Heart right ventricle (tissue), 16 donors: ENCODE measurements around the gene CERK. TPM values are rescaled to one million over a fixed set of nuclear protein-coding genes. Genes with fewer than 3 reads are reported as not detected.

Source experiments
- ATAC-seq, 8 donors: fragments of 200-7000 bp; cut with Tn5 transposase; one replicate each; pipeline ENCODE4 v1.9.1; 2020; ENCODE audit warnings: mild to moderate bottlenecking in 8 of 8, moderate library complexity in 8 of 8, moderate number of reproducible peaks in 1 of 8
- DNase-seq, 2 donors: peaks; one replicate each; pipeline ENCODE4 v3.0.0-alpha.2; 2020
- H3K27ac ChIP-seq, 10 donors: fragments of 200-600 bp; sonication (generic) in 2 of 10; one replicate each; pipeline versions ENCODE4 v1.5.0 to v1.8.0; 2020 to 2022; ENCODE audit warnings: mild to moderate bottlenecking in 3 of 10
- H3K27me3 ChIP-seq, 7 donors: fragments of 200-600 bp; one replicate each; pipeline ENCODE4 v1.8.0; 2021 to 2022; ENCODE audit warnings: mild to moderate bottlenecking in 2 of 7
- H3K36me3 ChIP-seq, 9 donors: fragments of 200-600 bp; sonication (generic) in 1 of 9; one replicate each; pipeline versions ENCODE4 v1.5.0 to v1.8.0; 2020 to 2022; ENCODE audit warnings: mild to moderate bottlenecking in 2 of 9
- H3K4me1 ChIP-seq, 9 donors: fragments of 200-600 bp; sonication (generic) in 1 of 9; one replicate each; pipeline versions ENCODE4 v1.5.0 to v1.8.0; 2020 to 2022; ENCODE audit warnings: mild to moderate bottlenecking in 4 of 9
- H3K4me3 ChIP-seq, 10 donors: fragments of 200-600 bp; sonication (generic) in 2 of 10; one replicate each; pipeline versions ENCODE4 v1.5.0 to v1.8.0; 2020 to 2022; ENCODE audit warnings: mild to moderate bottlenecking in 7 of 10, moderate library complexity in 2 of 10
- H3K9me3 ChIP-seq, 11 donors: fragments of 200-600 bp in 10 of 11; sonication (generic) in 2 of 11; one replicate each; pipeline versions ENCODE4 v1.5.0 to v1.8.0; 2013 to 2022; ENCODE audit warnings: mild to moderate bottlenecking in 2 of 11, control low read depth in 1 of 11, moderate library complexity in 1 of 11
- CTCF ChIP-seq, 9 donors: fragments of 200-600 bp; sonication (generic) in 2 of 9; IDR thresholded peaks; one replicate each; pipeline versions ENCODE4 v1.5.0 to v1.8.0; 2021 to 2022; ENCODE audit warnings: antibody characterized with exemption in 9 of 9, mild to moderate bottlenecking in 5 of 9, moderate library complexity in 1 of 9
- WGBS, 2 donors: extraction: QIAGEN DNeasy Blood & Tissue Kit; methylation state at CpG; one replicate each; pipeline ENCODE4 v1.1.7; 2013; ENCODE audit warnings: inconsistent platforms in 1 of 2; 5-methylcytosine and 5-hydroxymethylcytosine counted together
- intact Hi-C, 10 donors: fragments of 100-400 bp; cut with DNase I; formaldehyde crosslinking; loops; one replicate each; pipeline versions ENCODE4 v1.11.1 to v1.14.2; 2022
- polyA plus RNA-seq, 2 donors: library from polyadenylated mRNA; stranded (reverse); fragments of 200-250 nt; gene quantifications; one replicate each; pipeline ENCODE4 v1.2.3, GENCODE V29; 2013
- total RNA-seq, 10 donors: library from RNA; stranded (reverse); fragmentation: NEBNext Ultra II Directional in 3 of 10; extraction: Animal tissue kit (Norgen Biotek cat#: 25700) in 3 of 10; gene quantifications; one replicate each; pipeline versions ENCODE4 v1.2.1 to v1.2.4, GENCODE V29; 2021 to 2023
- donor health status: Arrhythmogenic right ventricular cardiomyopathy.
- donor health status: ischemic (EF 13 %, LVEDD 7.1; RV severe dilation, severe dysfunction).
- donor health status: healthy with polysubstance abuse.
- donor health status: DM: no; HTN: yes; CAD: no.
- donor health status: DM: no; HTN: no; CAD: no.
- donor health status: ischemic (EF 25% LVEDD 6.9; RV normal size, moderate dysfunction).
- donor health status: ischemic (EF 25% LVEDD 5.7; RV mildly dilated, moderate dysfunction).
- donor health status: healthy.
- donor health status: DM: yes; HTN: yes; CAD: no.
- donor health status: Ischemic cardiomyopathy.
- donor health status: ischemic (EF 35%, LVEDD 5.7; RV mildly dilated, moderate dysfunction).
- donor health status: nonischemic (EF 11% LVEDD 7.7; RV severe dilation, severe dysfunction).
- donor health status: DM: yes; HTN: yes; CAD: no.
- donor health status: PGD.
- donor health status: ischemic (EF 29% LVEDD 5.4; RV normal size, mild dysfunction).
- donor health status: nonischemic (EF 23%, LVEDD 6.1; RV moderate dilation, normal function).

The CERK gene
- total and polyA plus RNA-seq, 12 donors: 21.5 to 97.0 (median 66.2) TPM

- Histone ChIP-seq H3K36me3 (peaks cover 0 to 10% (median 0%) of the 10 kb centered on the region in 9 donors), H3K27me3 (no peaks in the 10 kb centered on the region), H3K27ac (peak overlapping the region in 1 of 10 donors; percentile 48), H3K4me3 (no peak overlapping the region), H3K9me3 (no peaks in the 10 kb centered on the region), H3K4me1 (peaks cover 0 to 37% (median 23%) of the 10 kb centered on the region in 9 donors)
- TF ChIP-seq CTCF (IDR thresholded peaks at IDR 0.05): no peak
- intact Hi-C loops: no loop called here
- WGBS, 2 donors: 74 to 77% methylated on average over 9 of the region's 9 CpGs
- DNase-seq: peak in 1 of 2 donors; percentile 19
- ATAC-seq: peak in 2 of 8 donors; percentile 41 to 55
Measured at GRCh38 chr22:46780453-46780852, 42.4 kb upstream of the CERK start.

GRCh38 chr22:46779651-46780050 lies 41.6 kb upstream of the CERK start:
- no peak for ATAC-seq
- WGBS, 2 donors: 92 to 94% methylated on average over 9 of the region's 9 CpGs
- Histone ChIP-seq H3K27ac (no peak overlapping the region), H3K36me3 (peaks cover 0 to 10% (median 0%) of the 10 kb centered on the region in 9 donors), H3K27me3 (no peaks in the 10 kb centered on the region), H3K4me1 (peaks cover 0 to 45% (median 31%) of the 10 kb centered on the region in 9 donors), H3K4me3 (no peak overlapping the region), H3K9me3 (no peaks in the 10 kb centered on the region)
- DNase-seq: no peak
- intact Hi-C loops: no loop called here
- TF ChIP-seq CTCF (IDR thresholded peaks at IDR 0.05): no peak

- H3K4me3 ChIP-seq: no peak overlapping the region
- H3K27ac ChIP-seq: no peak overlapping the region
- ATAC-seq: no peak
- H3K36me3 ChIP-seq: peaks cover 0 to 10% (median 0%) of the 10 kb centered on the region in 9 donors
- no peak for TF ChIP-seq CTCF (IDR thresholded peaks at IDR 0.05)
- no peaks in the 10 kb centered on the region for H3K27me3 ChIP-seq
- 97 to 98% methylated on average over 4 of the region's 4 CpGs for WGBS, 2 donors
- intact Hi-C loops: no loop called here
- no peaks in the 10 kb centered on the region for H3K9me3 ChIP-seq
- no peak for DNase-seq
- H3K4me1 ChIP-seq: peaks cover 3 to 50% (median 38%) of the 10 kb centered on the region in 9 donors
Measured at GRCh38 chr22:46779023-46779422, 41.0 kb upstream of the CERK start.

- TF ChIP-seq CTCF (IDR thresholded peaks at IDR 0.05): no peak
- H3K4me1 ChIP-seq: peaks cover 6 to 65% (median 51%) of the 10 kb centered on the region in 9 donors
- ATAC-seq: peak in 4 of 8 donors; percentile 4 to 32 (median 12)
- H3K27me3 ChIP-seq: no peaks in the 10 kb centered on the region
- H3K4me3 ChIP-seq: no peak overlapping the region
- 55 to 71% methylated on average over 11 of the region's 11 CpGs for WGBS, 2 donors
- DNase-seq: peak in 1 of 2 donors; percentile 62
- H3K36me3 ChIP-seq: peaks cover 0 to 10% (median 0%) of the 10 kb centered on the region in 9 donors
- H3K27ac ChIP-seq: peak overlapping the region in 2 of 10 donors; percentile 15 to 55
- H3K9me3 ChIP-seq: no peaks in the 10 kb centered on the region
- intact Hi-C loops: no loop called here
Measured at GRCh38 chr22:46777609-46777970, 39.5 kb upstream of the CERK start.
